GM18526 (cell line): ENCODE measurements around the gene MRPS27.

ENCODE experiments used
- POLR2A ChIP-seq: IDR thresholded peaks from 3 replicates; pipeline ENCODE4 v1.6.1; 2011; ENCODE audit not compliant: insufficient read length; ENCODE audit errors: extremely low read depth

MRPS27 gene

DNA sequence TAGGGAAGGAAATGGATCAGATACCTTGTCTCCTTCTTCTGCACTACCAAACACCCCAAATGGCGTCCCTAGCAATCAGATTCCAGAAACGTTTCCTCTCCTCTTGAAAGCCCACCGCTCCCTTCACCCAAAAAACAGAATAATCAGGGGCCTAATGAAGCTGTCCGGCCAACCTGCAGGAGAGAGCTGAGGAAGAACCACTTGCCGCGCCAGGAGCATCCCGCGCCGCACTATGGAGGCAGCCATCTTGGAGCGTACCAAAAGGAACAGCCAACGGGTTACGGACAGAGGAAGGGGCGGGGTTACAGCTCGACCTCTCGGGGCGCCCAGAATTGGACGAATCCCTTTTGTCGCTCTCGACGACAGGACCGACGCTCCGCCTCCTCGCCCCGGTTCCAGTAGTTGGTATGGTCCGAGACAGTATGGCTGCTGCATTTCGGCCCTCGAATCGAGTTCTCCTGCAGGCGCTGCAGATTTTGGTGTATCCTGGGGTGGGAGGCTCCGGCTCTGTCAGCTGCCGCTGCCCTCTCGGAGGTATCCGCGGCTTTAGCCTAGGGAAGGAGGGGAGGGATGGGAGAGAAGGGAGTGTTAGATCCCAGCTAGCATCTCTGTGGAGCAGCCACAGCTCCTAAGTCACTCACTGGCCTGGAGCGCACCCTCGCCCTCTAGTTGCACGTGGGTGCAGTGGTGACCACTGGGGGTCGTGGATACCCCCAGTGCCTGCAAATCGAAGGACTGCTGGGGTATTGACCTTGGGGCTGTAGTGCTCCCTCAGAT lies at the start of gene MRPS27, which contains the start of gene PTCD2:
TSS of gene MRPS27 (minus strand) at position 265 of the 777 bp plus-strand sequence. CDS start at position 246, 19 bp downstream.
TSS of gene PTCD2 (plus strand) at position 398 of the 777 bp plus-strand sequence. CDS start at position 408, 10 bp downstream.
- peak; percentile 86 for TF ChIP-seq POLR2A

DNA sequence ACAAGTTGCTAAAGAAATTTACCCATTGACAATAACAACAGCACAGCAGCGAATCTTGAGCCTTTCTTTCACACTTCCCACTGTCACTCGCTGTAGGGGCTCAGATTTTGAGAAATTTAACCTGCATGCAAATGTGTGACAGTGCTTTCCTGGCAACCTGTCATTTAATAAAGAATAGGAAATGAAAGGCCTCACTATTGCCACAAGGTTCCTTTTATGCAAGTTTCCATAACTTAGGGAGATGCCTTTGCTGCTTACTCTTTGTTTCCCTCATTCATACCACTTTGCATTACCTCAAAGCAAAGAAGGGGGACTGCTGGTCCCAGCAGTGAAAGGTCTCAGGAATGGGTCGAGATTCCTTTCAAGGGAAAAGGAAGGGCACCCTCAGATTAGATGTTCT lies 49.7 kb upstream of the MRPS27 start:
- no peak for TF ChIP-seq POLR2A

DNA sequence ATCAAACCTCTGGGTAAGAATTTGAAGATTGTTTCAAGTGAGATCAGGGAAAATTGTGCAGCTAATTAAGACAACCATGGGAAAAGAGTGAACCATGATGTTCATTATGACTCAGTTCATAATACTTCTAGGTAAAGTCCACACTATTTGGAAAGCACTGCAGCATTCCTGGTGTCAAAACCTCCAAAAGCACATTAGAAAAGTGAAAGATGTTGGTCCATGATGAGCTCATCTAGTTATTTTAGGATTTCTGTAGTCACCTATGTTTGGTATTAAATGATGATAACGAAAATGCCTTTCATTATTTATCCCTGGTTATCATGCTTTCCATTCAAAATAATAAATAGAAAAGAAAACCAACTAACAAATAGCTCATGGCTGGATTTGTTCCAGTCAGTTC lies 49.3 kb upstream of the MRPS27 start:
- TF ChIP-seq POLR2A, result no peak

- TF ChIP-seq POLR2A, result no peak
Measured at GRCh38 chr5:72368271-72368670, 48.2 kb upstream of the MRPS27 start.

DNA sequence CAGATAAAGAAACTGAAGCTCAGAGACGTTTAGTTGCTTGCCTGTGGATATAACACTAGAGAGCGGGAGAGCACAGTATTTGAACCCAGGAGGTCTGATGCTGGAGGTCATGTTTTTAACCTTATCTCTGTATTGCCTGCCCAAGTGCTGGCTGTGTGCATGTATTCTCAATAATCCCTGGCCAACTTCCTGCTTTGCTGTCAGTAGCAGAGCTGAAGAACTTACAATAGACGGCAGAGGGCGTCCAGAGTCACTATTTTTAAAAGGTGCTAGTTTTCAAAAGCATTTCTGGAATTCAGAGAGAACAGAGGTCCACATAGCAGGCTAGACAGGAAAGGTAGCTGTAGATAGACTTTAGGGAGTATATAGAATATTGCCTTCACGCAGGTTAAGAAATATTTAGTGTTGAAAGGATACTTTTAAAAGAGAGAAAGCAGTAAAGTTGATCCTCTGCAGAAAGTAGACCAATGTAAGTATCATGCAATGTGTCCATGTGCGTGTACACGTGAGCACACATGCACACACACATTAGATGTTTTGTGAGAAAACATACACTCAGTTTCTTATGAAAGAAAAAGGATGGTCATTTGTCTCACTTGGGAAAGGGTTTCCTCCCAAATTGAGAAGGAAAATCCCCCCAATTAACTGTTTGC lies 46.4 kb upstream of the MRPS27 start:
- no peak for TF ChIP-seq POLR2A

DNA sequence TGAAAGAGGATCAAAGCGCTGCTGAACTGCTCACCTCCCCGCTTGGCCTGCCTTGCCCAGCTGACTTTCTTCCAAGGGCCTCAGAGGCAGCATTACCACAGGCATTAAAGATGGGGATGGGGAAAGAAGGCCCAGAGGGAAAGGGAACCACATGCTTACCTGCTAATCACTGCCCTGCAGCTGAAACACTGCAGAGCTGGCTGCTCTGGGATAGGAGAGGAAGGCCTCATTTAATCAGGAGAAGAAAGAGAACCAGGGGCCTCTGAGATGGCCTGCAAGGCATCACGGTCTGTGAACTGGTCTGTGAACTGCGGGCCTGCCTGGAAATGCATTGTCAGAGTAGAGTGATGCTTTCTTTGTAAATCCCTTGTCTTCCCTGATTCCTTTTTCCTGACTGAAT lies 44.9 kb upstream of the MRPS27 start:
- no peak for TF ChIP-seq POLR2A

GRCh38 chr5:72364171-72364570 lies 44.1 kb upstream of the MRPS27 start:
- no peak for TF ChIP-seq POLR2A

DNA sequence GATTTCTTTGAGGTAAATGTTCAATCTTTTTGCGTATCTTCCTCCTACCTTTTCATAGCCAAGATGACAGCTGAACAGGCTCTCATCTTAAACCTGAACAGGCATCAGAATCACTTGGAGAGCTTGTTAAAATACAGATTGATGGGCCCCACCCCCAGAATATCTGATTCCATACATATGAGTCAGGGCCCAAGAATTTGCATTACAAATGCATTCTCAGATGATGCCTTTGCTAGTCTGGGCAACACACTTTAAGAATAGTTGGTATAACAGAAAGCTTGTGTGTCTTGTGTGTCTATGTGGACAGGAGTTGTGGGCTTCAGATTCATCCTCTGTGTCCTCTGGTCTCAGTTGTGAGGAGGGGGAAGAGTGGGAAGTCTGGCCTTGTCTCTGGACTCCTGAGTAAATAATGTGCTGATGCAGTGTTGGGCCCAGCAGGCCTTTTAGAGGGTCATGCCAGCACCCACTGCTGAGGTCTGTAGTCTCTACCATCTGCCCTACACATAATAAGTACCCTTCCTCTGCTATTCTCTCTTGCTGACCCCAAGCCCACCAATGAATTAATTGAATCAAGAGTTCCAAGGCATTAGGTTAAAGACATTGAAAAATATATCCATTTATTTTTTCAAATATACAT lies 43.2 kb upstream of the MRPS27 start:
- no peak for TF ChIP-seq POLR2A

DNA sequence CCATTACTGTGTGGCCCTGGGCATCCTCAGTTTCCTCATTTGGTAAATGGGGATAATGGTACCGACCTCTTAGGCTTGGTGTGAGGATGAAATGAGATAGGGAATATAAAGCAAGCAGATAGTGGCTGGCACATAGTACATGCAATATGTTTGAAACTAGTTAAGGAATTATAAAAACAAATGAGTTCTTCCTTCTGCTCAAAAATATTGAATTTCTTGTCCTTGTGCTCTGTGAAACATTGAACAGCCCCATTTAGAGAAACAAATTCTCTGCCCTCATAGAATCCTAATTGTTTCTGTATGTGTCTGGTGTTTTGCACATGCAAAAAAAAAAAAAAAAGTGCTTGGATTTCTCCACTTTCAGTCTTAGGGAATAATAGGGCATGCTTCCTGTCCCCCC lies 39.8 kb upstream of the MRPS27 start:
- no peak for TF ChIP-seq POLR2A

GRCh38 chr5:72358925-72359324 lies 38.9 kb upstream of the MRPS27 start:
- no peak for TF ChIP-seq POLR2A

GRCh38 chr5:72356361-72356760 lies 36.3 kb upstream of the MRPS27 start:
- TF ChIP-seq POLR2A, result no peak

- TF ChIP-seq POLR2A, result no peak
Measured at GRCh38 chr5:72355706-72356299, 35.8 kb upstream of the MRPS27 start.

DNA sequence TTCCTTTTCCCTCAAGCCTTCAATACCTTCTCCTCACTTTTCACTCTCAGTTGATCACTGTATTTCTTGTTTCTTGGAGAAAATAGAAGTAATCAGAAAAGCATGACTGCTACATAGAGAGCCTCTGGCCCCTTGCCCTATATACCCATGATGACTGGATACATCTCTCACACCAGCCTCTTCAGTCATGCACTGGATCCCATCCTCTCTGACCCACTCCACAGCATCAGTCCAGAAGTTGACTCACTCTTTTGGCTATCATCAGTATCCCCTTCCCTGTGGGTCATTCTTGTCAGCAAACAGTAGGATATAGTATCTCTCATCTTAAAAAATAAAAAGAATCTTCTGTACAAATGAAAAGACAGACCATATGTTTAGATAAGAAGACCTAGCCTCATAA lies 33.0 kb upstream of the MRPS27 start:
- no peak for TF ChIP-seq POLR2A

DNA sequence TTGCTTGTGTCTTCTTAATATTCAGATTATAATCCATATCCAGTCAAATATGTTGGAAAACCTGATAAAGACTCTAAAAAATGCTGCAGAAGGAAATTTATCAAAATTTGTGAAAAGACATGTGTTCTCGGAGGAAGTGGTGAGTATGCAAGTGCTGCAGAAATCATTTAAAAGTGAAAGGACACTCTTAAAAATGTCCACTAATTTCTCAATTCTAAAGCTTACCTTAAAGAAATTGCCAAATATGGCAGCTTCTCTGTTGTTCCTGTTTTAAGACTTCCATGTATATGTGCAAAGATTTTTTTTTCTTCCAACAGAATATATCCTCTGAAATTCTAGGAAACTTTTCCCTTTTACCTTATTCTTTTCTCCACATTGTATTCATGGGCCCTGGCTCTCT lies 32.6 kb upstream of the MRPS27 start:
- TF ChIP-seq POLR2A, result no peak

DNA sequence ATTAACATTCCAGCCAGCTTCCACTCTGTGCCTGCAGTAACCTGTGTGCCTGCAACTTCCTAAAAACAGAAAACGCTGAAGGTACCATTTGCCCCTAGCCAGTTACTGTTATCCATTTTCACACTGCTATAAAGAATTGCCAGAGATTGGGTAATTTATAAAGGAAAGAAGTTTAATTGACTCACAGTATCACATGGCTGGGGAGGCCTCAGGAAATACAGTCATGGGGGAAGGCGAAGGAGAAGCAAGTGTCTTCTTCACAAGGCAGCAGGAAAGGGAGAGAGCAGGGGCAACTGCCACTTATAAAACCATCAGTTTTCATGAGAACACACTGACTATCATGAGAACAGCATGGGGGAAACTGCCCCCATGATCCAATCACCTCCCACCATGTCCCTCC lies 31.3 kb upstream of the MRPS27 start:
- no peak for TF ChIP-seq POLR2A
